ENCODE measurements around the gene MASP1.

- TF ChIP-seq POLR2AphosphoS5 (IDR thresholded peaks at IDR 0.05; ENCODE audit: low read depth, low read length) (no peak), TAF1 (IDR thresholded peaks at IDR 0.05; ENCODE audit: borderline replicate concordance, insufficient read depth, low read length) (no peak), SIN3A (IDR thresholded peaks at IDR 0.05; ENCODE audit: borderline replicate concordance, insufficient read depth, low read length) (no peak)
- TF ChIP-seq, protein P1, sequence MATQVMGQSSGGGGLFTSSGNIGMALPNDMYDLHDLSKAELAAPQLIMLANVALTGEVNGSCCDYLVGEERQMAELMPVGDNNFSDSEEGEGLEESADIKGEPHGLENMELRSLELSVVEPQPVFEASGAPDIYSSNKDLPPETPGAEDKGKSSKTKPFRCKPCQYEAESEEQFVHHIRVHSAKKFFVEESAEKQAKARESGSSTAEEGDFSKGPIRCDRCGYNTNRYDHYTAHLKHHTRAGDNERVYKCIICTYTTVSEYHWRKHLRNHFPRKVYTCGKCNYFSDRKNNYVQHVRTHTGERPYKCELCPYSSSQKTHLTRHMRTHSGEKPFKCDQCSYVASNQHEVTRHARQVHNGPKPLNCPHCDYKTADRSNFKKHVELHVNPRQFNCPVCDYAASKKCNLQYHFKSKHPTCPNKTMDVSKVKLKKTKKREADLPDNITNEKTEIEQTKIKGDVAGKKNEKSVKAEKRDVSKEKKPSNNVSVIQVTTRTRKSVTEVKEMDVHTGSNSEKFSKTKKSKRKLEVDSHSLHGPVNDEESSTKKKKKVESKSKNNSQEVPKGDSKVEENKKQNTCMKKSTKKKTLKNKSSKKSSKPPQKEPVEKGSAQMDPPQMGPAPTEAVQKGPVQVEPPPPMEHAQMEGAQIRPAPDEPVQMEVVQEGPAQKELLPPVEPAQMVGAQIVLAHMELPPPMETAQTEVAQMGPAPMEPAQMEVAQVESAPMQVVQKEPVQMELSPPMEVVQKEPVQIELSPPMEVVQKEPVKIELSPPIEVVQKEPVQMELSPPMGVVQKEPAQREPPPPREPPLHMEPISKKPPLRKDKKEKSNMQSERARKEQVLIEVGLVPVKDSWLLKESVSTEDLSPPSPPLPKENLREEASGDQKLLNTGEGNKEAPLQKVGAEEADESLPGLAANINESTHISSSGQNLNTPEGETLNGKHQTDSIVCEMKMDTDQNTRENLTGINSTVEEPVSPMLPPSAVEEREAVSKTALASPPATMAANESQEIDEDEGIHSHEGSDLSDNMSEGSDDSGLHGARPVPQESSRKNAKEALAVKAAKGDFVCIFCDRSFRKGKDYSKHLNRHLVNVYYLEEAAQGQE (IDR thresholded peaks at IDR 0.05; ENCODE audit: insufficient read depth in 1 of 2, low read depth in 2 of 2, low read length in 2 of 2), result no peak
These were observed 16.6 kb downstream of the MASP1 start for GRCh38 chr3:187274977-187275338.
